ENCODE data around the gene CACNA2D3.

- TF ChIP-seq POLR2AphosphoS5 (IDR thresholded peaks at IDR 0.05; ENCODE audit: low read depth, low read length) = no peak
- TF ChIP-seq REST (IDR thresholded peaks at IDR 0.05; ENCODE audit: insufficient read depth in 1 of 2, low read depth in 2 of 2, low read length in 2 of 2) = no peak
- no peak for TF ChIP-seq SIN3A (IDR thresholded peaks at IDR 0.05; ENCODE audit: borderline replicate concordance, insufficient read depth, low read length)
- no peak for TF ChIP-seq TAF1 (IDR thresholded peaks at IDR 0.05; ENCODE audit: borderline replicate concordance, insufficient read depth, low read length)
- TF ChIP-seq FOXP2 (optimal IDR thresholded peaks at IDR 0.05; ENCODE audit: borderline replicate concordance, extremely low read depth, extremely low read length, insufficient read depth) = no peak
Measured at GRCh38 chr3:54180921-54181320, 58.6 kb downstream of the CACNA2D3 start.
